Suprapubic skin (tissue), 4 donors: ENCODE data around the gene PARD6G.

Source experiments
- CTCF ChIP-seq, 2 donors: fragments of 200-600 bp in 1 of 2; fragments of 450-650 bp in 1 of 2; sonication (generic) in 1 of 2; IDR thresholded peaks; one replicate each; pipeline ENCODE4 v1.5.1; 2016 to 2019; ENCODE audit warnings: antibody characterized with exemption in 2 of 2, mild to moderate bottlenecking in 1 of 2, moderate library complexity in 1 of 2
- POLR2A ChIP-seq, 2 donors: fragments of 450-650 bp; IDR thresholded peaks; one replicate each; pipeline ENCODE4 v1.6.1; 2017; ENCODE audit warnings: antibody characterized with exemption in 2 of 2, mild to moderate bottlenecking in 2 of 2, moderate library complexity in 2 of 2
- POLR2AphosphoS5 ChIP-seq, 3 donors: sonication (generic); formaldehyde crosslinking; IDR thresholded peaks; one replicate each; pipeline ENCODE4 v1.6.1; 2017; ENCODE audit warnings: antibody characterized with exemption in 3 of 3

- TF ChIP-seq CTCF (IDR thresholded peaks at IDR 0.05) (no peak), POLR2AphosphoS5 (IDR thresholded peaks at IDR 0.05) (no peak), POLR2A (IDR thresholded peaks at IDR 0.05) (no peak)
These were observed 7.5 kb downstream of the PARD6G start for GRCh38 chr18:80239830-80240229.
